CD4-positive, alpha-beta T cell treated with Interleukin-10 for 1 hour (primary cell): Measurements from ENCODE around the gene ATP13A5.

Experiments used
- DNase-seq: peaks from one replicate; pipeline ENCODE4 v3.0.0-alpha.2; 2020

ATP13A5 gene

DNA sequence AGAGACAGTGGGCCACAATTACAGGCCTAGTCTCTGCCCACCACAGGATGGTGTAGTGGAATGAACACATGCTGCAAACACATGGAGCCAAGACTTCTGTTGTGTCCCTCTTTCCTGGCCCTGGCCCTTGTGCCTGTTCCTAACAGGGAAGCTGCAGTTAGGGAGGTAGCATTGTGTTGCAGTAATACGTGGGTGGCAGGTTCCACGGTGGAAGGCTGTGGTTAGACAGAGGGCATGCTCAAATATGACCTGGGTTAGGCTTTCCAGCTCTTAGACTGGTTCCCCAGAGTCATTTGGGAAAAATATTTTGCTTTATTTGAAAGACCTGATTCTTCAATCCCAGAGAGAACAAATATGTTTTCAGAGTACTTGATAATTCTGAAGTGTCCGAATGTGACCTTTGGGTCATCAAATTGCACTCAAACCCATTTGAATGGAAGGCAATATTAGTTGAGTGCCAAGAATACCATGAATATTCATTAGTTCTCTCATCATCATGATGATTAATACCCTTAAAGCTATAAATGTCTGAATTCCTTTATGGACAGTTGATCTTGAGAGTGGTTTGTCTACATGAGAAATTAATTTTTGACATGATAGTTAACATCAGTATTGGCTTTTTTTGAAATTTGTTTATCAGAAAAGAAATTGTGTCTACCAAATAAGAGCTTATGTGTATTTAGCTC is 109.1 kb downstream of the ATP13A5 start:
- DNase-seq = no peak

DNA sequence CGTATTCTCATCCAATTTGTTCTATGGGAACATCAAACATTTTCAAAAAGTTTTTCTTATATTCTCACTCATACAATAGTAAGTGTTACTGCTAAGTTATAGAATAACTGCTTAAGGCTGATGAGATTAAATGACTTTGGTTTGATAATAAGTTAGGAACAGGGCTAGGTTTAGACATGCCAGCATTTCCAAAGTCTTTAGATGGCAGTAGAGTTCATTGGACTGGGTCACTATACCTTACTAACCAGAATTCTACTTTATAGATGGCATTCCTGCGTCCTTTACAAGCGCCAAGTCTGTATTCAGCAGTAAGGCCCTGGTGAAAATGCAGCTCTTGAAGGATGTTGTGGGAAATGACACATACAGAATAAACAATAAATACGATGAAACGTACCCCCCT is 115.8 kb downstream of the ATP13A5 start:
- no peak for DNase-seq

DNA sequence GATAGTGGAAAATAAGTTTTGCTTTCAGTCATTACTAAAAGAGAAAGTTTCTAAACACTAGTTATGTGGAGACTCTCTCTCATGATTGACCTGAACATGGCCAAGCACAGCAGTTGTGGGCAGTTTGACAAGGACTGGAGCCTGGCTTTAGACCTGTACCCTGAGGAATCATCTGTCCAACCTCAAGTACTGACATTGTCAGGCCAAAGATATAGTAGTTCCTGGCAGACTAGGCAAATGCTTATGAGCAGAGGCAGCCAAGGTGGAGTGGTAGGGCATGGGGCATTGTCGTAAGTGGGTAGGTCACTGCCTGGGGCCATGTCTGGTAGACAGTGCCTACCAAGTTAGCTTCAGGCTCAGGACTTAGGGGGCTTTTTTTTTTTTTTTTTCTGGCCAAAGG is 116.6 kb downstream of the ATP13A5 start:
- DNase-seq = no peak

DNA sequence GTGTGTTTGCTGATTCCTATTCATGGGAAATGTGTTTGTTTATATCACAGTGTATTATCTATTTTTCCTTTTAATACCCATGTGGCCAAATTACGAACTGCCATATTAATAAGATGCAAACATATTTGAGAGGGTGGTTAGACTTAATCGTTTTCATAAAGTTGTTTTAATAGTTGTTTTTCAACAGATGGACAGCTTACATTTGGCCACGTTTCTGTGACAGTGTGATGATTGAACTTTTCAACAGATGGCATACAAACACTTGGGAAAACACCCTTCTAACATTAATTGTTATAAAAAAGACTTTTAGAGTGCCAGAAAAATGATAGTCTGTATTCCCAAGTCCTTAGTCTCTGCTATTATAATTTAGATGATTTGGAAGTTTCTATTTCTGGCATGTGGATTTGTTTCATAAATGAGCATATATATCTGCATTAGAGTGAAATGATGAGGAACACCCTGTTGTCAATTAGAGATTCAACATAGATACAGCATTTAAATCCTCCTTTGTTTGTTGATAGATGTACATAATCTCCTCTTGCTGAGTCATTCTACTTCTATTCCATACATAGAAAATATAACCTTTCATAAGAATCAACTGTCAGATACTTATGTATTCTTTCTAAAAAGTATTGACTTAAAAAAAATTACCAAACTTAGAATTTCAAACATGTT is 124.4 kb downstream of the ATP13A5 start:
- DNase-seq = no peak

DNA sequence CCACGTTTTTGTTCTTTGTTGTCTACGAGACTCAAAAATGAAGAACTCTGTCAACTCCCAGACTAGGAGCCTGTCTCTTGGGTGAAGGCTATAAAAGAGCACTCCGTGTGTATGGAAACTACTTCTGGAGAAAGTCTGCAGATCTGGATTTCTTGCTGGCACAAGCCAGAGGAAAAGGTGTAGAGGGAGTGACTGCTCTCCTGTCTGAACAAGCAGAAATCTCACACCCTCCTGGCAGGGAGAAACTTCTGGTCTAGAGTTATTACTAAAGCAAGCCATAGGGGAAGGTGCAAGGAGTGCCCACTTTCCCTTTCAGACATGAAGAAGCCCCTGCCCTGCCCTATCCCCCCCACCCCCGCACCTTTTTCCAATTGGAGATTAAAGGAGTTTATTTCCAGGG is 128.1 kb downstream of the ATP13A5 start:
- DNase-seq = no peak

DNA sequence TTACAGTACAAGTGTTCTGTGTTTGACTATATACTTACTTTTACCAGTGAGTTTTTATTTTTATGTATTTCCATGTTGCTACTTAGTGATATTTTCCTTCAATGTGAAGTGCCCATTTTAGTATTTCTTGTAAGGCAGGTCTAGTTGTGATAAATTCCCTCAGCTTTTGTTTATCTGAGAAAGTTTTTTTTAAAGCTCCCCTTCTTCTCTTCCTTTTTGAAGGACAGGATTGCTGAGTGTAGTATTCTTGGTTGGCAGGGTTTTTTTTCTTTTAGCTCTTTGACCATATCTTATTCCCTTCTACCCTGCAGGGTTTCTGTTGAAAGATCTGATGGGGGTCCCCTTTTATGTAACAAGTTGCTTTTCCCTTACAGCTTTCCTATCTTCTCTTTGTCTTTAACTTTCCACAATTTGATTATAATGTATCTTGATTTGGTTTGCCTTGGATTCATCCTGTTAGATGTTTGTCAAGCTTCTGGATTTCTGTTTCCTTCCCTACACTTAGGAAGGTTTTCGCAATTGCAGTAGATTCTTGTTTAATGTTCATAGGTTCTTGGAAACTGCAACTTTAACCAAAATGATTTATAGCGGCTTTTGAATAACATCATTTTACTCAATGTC is 129.6 kb downstream of the ATP13A5 start:
- DNase-seq = no peak

DNA sequence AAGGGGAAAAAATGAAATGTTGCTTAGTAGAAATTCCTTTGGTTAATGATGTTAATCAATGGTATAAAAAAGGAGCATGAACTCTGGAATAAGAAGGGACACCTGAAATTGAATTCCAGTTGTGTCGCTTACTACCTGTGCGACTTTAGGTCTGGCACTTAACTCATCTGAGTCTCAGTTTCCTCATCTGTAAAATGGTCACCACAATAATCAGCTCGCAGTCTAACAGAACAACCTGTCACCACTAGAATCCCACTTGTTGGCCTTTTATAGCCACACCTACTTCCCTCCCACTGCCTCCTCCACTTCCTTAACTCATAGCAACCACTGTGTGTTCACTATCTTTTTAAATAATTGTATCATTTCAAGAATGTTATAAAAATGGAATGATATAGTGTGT is 135.0 kb downstream of the ATP13A5 start:
- no peak for DNase-seq

DNA sequence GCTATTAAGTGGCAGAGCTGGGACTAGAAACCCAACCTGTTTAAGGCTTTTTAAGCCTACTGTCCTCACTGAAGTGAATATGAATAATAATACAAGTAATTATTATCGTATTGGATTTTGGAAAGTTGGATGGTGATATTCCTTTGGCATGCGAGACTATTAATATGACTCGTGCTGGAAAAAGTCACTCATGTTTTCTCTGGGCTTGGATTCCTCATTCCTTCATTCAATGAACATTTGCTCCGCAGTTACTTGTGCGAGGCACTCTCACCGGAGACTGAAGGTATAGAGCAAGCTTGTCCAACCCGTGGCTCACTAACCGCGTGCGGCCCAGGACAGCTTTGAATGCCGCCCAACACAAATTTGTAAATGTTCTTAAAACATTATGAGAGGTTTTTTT is 136.8 kb downstream of the ATP13A5 start:
- no peak for DNase-seq

DNA sequence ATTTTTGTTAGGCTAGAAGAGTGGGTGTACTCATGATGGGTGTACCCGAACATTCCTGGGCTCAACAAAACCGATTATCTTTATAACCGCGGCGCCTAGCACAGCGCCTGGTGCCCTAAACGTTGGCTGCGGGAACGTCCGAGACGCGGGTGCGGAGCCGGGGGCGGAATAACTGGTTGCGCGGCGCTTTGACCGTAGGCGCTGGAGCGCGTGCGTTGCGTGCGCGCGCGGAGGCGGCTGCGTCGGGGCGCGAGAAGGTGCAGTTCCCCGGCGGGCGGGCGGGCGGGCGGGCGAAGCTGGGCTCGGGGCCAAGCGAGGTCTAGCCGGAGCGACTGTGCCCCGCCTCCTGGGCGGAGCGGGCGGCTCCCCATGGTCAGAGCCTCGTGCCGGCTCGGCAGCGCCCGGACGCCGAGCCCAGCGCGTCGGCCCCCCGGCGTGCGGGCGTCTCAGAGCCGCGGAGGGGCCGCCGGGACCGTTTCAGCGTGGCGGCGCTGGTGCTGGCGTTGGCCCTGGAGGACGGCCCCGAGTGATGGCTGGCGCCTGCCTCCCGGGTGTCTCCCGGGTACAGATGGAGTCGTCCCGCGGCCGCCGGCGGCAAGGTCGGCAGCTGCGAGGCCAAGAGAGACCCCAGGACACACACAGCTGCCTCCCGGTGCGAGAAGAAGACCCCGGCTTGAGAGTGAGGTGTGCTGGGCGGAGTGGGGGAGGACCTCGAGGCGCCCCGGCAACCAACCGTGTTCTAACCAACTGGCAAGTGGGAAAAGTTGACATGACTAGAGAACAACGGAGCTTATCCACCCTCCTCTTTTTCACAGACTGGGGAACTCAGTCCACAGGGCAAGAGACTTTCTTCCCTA is 137.5 kb downstream of the ATP13A5 start, which contains the start of gene PLAAT1:
Gene PLAAT1, plus strand, starts transcription at position 373 of the 857 bp plus-strand sequence. CDS start 14,429 bp downstream, outside the sequence.
- DNase-seq = no peak

DNA sequence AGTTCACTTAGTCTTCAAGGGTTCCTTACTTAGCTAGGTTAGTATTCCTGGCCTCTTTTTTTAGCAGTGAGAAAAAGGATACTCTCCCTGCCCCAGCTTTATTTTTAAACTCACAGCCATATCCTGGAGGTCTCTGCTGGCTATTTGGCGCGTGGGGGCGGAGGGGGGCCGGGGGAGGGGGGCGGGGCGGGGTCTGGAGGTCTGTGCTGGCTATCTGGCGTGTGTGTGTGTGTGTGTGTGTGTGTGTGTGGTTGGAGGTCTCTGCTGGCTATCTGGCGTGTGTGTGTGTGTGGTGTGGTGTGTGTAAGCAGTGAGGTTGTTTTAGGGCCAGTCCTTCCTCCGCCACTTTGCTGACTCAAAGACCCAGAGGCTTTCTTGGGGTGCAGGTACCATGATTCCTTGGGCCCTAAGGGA is 138.1 kb downstream of the ATP13A5 start:
- DNase-seq = no peak

DNA sequence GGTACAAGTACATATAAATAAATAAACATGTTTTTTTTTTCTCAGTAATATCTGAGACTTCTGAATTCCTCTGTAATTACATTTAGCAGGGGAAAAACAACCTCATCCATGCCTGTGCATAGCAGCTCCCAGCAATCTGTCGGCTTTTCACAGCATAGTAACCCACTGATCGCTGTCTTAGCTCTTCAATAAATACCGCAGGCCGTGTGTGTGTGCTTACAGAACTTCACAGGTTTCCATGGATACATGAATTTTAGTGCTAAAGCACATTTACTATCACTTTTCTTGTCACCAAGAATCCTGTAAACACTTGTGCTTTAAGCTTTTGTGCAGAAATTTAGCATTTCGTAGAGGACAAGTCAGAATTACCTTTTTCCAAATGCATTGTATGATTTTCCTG is 141.5 kb downstream of the ATP13A5 start:
- no peak for DNase-seq

DNA sequence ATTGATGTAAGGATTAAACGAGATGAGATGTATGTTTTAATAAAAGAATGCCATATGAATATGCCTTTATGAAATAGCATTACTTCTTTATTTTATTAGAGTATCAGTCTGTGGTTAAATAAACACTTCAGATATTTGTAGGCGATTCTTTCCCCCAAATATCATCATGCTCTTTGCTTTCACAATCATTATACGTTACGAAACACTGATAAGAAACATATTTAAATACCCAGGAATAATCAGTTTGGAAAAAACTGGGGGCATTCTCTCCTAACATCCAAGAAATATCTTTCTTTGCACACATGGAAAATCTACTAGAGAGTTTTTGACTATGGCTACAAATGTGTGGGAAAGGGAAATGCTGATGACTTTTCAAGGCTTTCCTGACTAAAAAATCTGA is 142.0 kb downstream of the ATP13A5 start:
- no peak for DNase-seq

DNA sequence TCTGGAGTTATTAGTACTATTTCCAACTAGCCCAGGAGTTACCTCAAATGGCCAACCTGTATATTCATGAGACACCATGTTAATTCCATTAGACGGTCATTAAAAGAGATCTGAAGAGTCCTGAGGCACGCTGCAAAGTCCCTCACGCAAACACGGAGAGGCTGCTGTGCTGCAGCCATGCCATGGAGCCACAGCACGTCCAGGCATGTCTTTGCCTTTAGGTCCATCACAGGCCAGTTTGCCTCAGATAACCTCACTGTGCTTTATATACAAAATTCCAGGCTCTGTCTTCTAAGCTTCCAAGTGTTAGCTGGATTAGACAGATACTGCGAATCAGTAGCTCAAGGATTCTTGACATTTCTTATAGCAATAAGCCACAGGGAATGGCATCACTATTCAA is 147.4 kb downstream of the ATP13A5 start:
- no peak for DNase-seq

DNA sequence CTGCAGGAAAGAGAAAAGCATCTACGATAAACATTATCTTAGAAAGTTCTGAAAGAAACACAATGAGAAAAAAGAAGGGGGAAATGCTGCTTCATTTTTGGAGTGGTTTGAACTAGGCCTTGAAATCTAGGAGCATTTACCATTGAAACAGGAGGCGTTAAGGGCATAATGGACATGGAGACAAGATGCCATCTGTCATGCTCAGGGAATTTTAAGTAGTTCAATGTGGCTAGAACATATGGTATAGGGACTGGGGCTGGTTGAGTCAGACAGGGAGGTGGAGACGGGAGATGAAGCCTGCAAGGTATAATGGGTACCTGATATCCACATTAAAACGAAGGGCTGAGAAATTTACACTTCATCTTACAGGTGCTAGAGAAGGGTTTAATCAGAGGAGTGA is 147.9 kb downstream of the ATP13A5 start:
- no peak for DNase-seq

DNA sequence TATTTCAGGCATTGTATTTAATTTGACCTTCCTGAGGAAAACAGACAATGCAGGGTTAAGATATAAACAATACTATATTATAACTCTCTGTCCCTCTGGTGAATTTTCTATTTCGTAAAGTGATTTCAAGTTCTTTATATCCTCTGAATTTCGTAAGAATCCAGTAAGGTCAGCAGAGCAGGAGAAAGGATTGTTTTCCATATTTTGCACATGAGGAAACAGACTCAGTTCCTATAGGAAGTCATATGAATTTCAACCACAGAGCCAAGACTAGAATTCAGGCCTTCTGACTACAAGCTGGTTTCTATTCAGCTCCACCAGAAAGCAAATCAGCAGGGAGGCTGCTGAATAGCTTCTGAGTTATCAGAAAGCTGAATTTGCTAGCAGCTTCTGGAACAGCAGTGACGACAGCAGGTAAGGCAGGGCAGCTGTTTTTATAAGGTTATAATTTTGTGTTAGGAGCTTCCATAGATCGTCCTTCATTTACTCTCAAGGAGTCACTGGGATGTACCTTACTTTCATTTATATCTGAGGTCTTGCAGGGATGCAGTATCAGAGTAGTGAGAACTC is 148.6 kb downstream of the ATP13A5 start:
- no peak for DNase-seq

DNA sequence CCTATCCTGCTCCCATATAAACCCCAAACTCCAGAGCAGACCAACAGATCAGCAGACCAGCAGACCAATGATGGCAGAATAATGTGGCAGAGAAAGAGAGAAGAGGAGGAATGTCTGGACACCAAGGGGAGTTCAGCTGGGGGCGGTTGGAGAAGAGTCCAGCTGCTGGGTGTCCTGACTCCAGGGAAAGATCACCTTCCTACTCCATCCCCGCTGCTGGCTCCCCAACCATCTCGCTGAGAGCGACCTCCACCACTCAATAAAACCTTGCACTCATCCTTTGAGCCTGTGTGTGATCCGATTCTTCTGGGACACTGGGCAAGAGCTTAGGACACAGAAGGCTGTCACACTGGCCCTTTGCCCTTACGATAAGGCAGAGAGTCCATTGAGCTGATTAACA is 150.3 kb downstream of the ATP13A5 start:
- no peak for DNase-seq

DNA sequence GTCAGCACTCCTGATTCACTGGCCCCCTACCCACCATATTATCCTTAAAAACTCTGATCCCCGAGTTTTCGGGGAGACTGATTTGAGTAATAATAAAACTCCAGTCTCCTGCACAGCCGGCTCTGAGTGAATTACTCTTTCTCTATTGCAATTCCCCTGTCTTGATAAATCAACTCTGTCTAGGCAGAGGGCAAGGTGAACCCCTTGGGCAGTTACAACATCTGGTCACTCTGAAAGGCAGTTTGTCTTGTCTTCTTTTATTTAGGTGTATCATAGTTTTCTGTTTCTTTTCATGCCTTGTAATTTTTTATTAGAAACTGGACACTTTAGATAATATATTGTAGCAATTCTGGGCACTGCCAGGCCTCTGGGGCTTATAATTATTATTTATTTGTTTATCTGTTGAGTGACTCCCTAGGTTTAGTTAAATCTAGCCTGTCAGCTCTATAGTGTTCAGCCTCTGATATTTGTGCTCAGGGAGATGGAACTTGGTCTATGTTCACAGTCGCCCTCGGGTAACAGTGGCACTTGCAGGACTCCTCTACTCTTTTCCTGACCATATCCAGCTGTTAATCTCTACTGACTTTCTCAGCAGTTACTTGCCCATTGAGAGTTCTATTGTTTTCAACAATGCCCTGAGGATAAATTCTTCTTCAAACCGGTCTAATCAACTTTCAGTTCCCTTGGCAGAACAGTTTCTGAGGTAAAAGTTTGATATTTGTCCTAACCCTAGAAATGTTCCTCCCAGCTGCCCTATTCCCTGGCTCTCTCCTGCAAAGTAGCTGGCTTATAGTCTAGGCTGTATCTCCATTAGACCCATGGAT is 153.0 kb downstream of the ATP13A5 start:
- no peak for DNase-seq
